ENCODE measurements around the gene MYLK2. TPM values are rescaled to one million over a fixed set of nuclear protein-coding genes. Genes with fewer than 3 reads are reported as not detected.
A peak's percentile ranks its signal among the peaks of the same experiment; 100 is the strongest.

The MYLK2 gene
- total and polyA plus RNA-seq, 2 of the 4 experiments (the other 2 are of a cell fraction): 0.18 to 0.27 TPM

GRCh38 chr20:31824125-31824485 is 4.9 kb downstream of the MYLK2 start:
- H3K4me1 ChIP-seq (ENCODE audit: control insufficient read depth, insufficient read depth, low read length): no peaks in the 10 kb centered on the region
- no peak overlapping the region for H2BK5ac ChIP-seq (ENCODE audit: low read depth, low read length, poor library complexity, severe bottlenecking)
- H3K9ac ChIP-seq (ENCODE audit: low read depth, low read length): no peak overlapping the region
- no peak overlapping the region for H3K14ac ChIP-seq (replicated peaks; ENCODE audit: low read depth, low read length)
- H2AFZ ChIP-seq (replicated peaks; ENCODE audit: low read length, poor library complexity): no peak overlapping the region
- no peak overlapping the region for H3K4me3 ChIP-seq (ENCODE audit: insufficient read depth, low read depth, low read length)
- no peak overlapping the region for H3K18ac ChIP-seq (ENCODE audit: low read depth, low read length)
- no peak overlapping the region for H3K56ac ChIP-seq (ENCODE audit: extremely low read depth, insufficient read depth, low read length)
- no peak overlapping the region for H4K8ac ChIP-seq (ENCODE audit: low read depth in 2 of 2, low read length in 2 of 2)
- no peak overlapping the region for H2BK20ac ChIP-seq (ENCODE audit: low read depth, low read length)
- no peak overlapping the region for H3K4ac ChIP-seq (ENCODE audit: low read depth, low read length)
- H2BK15ac ChIP-seq (ENCODE audit: low read depth, low read length): no peak overlapping the region
- WGBS, 2 experiments (ENCODE audit: extremely low coverage in 2 of 2, insufficient read length in 1 of 2): no CpG with 5 or more reads among the region's 4 CpGs
- H2AK5ac ChIP-seq (ENCODE audit: low read depth, low read length): no peak overlapping the region
- peak overlapping the region; percentile 31 for H2AK9ac ChIP-seq (replicated peaks; ENCODE audit: low read depth, low read length, poor library complexity)
- dilution Hi-C loops (cut with HindIII; ENCODE audit: low sequenced_read_pairs, unreplicated experiment): no loop called here
- no peaks in the 10 kb centered on the region for H3K9me1 ChIP-seq (ENCODE audit: insufficient read depth, low read length)
- H4K91ac ChIP-seq (ENCODE audit: insufficient read depth, low read depth, low read length): no peak overlapping the region
- no peak overlapping the region for H3K27ac ChIP-seq (ENCODE audit: insufficient read depth, low read length)
- intact Hi-C loops (cut with micrococcal nuclease): loop anchor here (5.0 kb wide), 1 partner anchor 383 kb away; the partner anchor contains the start of genes PLAGL2 and POFUT1
- ATAC-seq (ENCODE audit: low read depth) (no peak), DNase-seq (no peak)
- no peak for TF ChIP-seq RAD21 (IDR thresholded peaks at IDR 0.05; ENCODE audit: low read length)
- TF ChIP-seq MAFK (IDR thresholded peaks at IDR 0.05; ENCODE audit: low read depth, low read length): no peak
- no peak for TF ChIP-seq CTCF (conservative IDR thresholded peaks at IDR 0.05; ENCODE audit: low read depth, low read length)
- TF ChIP-seq POLR2A (IDR thresholded peaks at IDR 0.05; ENCODE audit: low read depth, low read length): no peak
- H3K4me2 ChIP-seq (ENCODE audit: low read depth, low read length): no peak overlapping the region
- no peak overlapping the region for H3K23ac ChIP-seq (ENCODE audit: low read depth, low read length)
- ChIA-PET CTCF (interaction anchor here (1.1 to 1.2 kb wide), 2 partner anchors 10 to 23 kb away, joined by 4 to 7 read pairs; no protein-coding TSS in a partner anchor), POLR2A (ENCODE audit: unreplicated experiment) (no interaction called here)
- no peaks in the 10 kb centered on the region; a peak in 1 of 4 replicates for H3K79me1 ChIP-seq (ENCODE audit: low read depth in 1 of 2, low read length in 2 of 2)
- no peaks in the 10 kb centered on the region for H3K9me3 ChIP-seq (ENCODE audit: control insufficient read depth, insufficient read depth, low read length)
- BruUV-seq (replicated peaks): no TSS peak
- H2BK120ac ChIP-seq (ENCODE audit: low read depth, low read length): no peak overlapping the region
- H4K20me1 ChIP-seq (ENCODE audit: insufficient read depth, low read length): no peaks in the 10 kb centered on the region
- no peaks in the 10 kb centered on the region; the same call in 1 of the 2 replicates for H3K27me3 ChIP-seq (ENCODE audit: control insufficient read depth, insufficient read depth, low read length)
- no peaks in the 10 kb centered on the region for H3K36me3 ChIP-seq (ENCODE audit: control insufficient read depth, insufficient read depth, low read length)
- no peak overlapping the region for H4K5ac ChIP-seq (ENCODE audit: low read depth, low read length)
- in situ Hi-C loops (cut with MboI; ENCODE audit: low sequenced_read_pairs): loop anchor here (5.0 to 10.0 kb wide), 2 partner anchors 131 to 208 kb away; partner anchors contain the start of gene PDRG1

All from IMR-90 (cell line).